Activated naive CD4-positive, alpha-beta T cell treated with anti-CD3 and anti-CD28 coated beads, Interleukin-2, amount 50 U/mL, for 72 hours (primary cell): ENCODE data around the gene CIAO3. TPM values are rescaled to one million over a fixed set of nuclear protein-coding genes. Genes with fewer than 3 reads are reported as not detected.

Source experiments
- ATAC-seq, 2 donors: fragments of 150-1000 bp; cut with Tn5 transposase; 2 replicates each; pipeline ENCODE4 v1.10.0; 2021; ENCODE audit warnings: mild to moderate bottlenecking in 2 of 2, moderate library complexity in 2 of 2
- DNase-seq, 2 donors: peaks; one replicate each; pipeline ENCODE4 v3.0.0; 2021 to 2022; ENCODE audit warnings: low spot score in 2 of 2
- H3K27ac Mint-ChIP-seq, 2 donors: one replicate each; pipeline ENCODE4 v1.8.0; 2022; ENCODE audit warnings: mild to moderate bottlenecking in 2 of 2, mixed read lengths in 2 of 2
- H3K36me3 Mint-ChIP-seq, 2 donors: one replicate each; pipeline ENCODE4 v1.8.0; 2022; ENCODE audit warnings: mixed read lengths in 2 of 2
- H3K9me3 Mint-ChIP-seq, 2 donors: one replicate each; pipeline ENCODE4 v1.8.0; 2022; ENCODE audit warnings: mixed read lengths in 2 of 2
- total RNA-seq, 2 donors: library from RNA; stranded (reverse); gene quantifications; one replicate each; pipeline ENCODE4 v1.2.3, GENCODE V29; 2022

The CIAO3 gene
- total RNA-seq, 2 donors from 2014 or later, result 41.7 to 122 TPM

DNA sequence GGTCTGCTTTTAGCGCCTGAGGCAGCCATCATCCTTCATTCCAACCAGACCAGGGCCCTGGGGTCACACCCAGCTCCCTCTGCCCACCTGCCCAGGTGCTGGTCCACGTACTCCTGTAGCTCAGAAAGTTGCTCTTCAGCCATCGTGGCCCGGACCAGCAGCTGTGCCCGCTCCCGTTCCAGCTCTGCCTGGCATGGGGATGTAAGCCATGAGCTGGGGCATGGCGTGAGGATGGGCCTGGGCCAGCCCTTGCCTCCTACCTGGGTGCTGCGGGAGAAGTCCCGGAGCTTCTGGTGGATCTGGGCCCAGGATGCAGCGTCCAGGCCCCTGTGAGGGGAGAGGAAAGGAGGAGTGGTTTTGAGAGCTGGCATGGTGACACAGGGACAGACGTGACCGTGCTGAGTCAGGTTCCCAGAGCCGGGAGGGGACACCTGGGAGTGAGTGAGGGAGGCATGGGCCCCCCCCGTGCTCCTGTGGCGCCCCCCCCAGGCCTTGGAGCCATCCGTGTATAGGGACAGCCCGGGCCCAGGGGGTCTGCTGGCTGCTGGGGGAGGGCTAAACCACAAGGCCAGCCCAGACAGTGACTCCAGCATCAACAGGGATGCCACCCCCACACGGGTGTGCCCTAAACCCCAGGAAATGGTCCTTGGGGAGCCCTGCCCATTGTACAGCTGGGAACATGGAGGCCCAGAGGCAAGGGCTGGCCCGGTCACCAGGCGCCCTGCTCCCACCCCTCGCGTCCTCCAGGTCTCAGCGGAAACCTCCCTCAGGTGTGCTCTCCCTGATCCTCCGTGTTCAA is 17.8 kb downstream of the CIAO3 start:
- DNase-seq (no peak), ATAC-seq (no peak)
- no peaks in the 10 kb centered on the region for H3K36me3 Mint-ChIP-seq
- no peaks in the 10 kb centered on the region for H3K9me3 Mint-ChIP-seq
- H3K27ac Mint-ChIP-seq, result no peak overlapping the region

GRCh38 chr16:721765-722540 is 18.8 kb downstream of the CIAO3 start:
- ATAC-seq (peak in 1 of 2 donors; percentile 1), DNase-seq (no peak)
- no peaks in the 10 kb centered on the region for H3K36me3 Mint-ChIP-seq
- no peak overlapping the region for H3K27ac Mint-ChIP-seq
- H3K9me3 Mint-ChIP-seq, result no peaks in the 10 kb centered on the region

DNA sequence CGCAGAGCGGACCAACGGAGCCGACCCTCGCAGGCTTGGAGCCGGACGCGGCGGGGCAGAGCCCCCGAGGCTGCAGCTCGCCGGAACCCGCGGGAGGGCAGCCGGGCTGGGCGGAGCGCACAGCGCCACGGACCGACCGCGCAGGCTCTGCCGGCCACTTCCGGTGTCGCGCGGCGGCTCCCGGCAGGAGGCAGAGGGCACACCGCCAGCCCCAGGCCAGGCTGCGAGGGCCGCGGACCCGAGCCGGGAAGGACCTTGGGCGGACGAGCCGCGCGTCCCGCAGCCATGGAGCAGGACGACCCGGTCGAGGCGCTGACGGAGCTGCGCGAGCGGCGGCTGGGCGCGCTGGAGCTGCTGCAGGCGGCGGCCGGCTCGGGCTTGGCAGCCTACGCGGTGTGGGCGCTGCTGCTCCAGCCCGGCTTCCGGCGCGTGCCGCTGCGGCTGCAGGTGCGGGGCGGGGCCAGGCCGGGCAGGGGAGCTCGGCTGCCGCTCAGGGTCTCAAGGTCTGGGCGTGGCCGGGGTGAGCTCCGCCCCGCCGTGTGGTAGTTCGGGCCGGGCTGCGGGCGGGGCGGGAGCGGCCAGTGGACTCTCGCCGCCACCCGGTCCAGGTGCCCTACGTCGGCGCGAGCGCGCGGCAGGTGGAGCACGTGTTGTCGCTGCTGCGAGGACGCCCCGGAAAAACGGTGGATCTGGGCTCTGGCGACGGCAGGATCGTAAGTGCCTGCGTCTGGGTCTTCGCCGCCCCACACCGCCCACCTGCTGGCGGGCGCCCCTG is 19.6 kb downstream of the CIAO3 start, which contains the start of gene ANTKMT:
TSS of gene ANTKMT (plus strand) at position 157 of the 775 bp plus-strand sequence. CDS start at position 286, 129 bp downstream.
- peak within 1 kb of the TSS; percentile 75 to 78 for H3K27ac Mint-ChIP-seq
- ATAC-seq (peak; percentile 75 to 80), DNase-seq (peak; percentile 79 to 88)
- H3K9me3 Mint-ChIP-seq, result no peaks in the 10 kb centered on the region
- H3K36me3 Mint-ChIP-seq, result no peaks in the 10 kb centered on the region

DNA sequence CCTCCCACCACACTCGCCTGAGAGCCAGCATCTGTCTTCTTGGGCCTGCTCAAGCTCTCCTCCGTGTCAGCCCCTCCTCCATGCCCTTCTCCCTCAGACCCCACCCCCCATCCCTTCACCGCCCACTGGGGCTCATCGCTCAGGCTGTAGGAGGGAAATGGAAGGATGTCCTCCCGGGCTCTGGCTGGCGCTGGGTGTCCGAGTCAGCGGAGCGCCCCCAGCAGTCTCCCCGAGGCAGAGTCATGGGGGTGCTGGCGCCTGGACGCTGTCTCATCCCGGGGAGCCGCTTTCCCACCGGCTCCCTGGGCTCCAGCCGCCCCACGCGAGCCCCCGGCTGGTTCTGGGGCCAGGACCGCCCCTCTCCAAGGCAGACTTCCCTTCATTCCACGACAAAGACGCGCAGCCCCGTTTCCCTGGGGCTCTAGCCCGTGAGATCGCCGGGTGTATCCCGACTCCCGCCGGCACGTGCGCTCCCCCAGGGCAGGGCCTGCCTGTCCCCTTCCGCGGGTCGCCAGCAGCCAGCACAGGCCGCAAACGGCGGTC is 20.3 kb downstream of the CIAO3 start:
- no peaks in the 10 kb centered on the region for H3K36me3 Mint-ChIP-seq
- H3K27ac Mint-ChIP-seq, result peak overlapping the region; percentile 75 to 78
- peak; percentile 54 to 62 for ATAC-seq
- H3K9me3 Mint-ChIP-seq, result no peaks in the 10 kb centered on the region
- DNase-seq, result peak in 1 of 2 donors; percentile 54

DNA sequence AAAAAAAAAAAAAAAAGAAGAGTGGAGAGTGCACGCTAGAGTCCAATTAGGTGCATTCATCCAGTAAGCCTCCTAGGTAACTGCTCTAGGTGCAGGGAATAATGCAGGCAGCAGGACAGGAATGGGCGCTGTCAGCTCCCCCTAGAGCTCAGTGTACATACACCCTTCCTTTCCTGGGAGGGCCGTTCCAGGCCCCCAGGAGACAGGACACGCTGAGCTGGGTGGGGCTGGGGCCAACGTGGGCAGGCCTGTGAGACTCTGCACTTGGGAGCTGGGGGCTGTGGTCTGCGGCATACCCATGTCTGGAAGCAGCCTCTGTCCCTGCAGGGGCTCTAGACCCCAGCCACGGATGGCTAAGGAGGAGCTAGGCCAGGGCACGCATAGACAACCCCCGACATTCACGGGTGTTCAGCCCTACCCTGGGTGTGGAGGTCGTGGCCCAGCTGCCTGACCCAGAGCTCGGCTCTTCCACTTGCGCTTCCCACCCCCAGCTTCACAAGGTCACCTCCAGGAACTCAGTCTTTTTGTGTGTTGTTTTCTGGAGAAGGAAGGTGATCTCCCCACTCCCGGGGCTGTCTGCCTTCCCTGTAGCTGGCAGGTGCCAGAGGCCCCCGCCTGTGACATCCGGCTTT is 20.9 kb downstream of the CIAO3 start:
- peak overlapping the region; percentile 75 to 78 for H3K27ac Mint-ChIP-seq
- peak; percentile 7 to 10 for ATAC-seq
- DNase-seq, result no peak
- no peaks in the 10 kb centered on the region for H3K36me3 Mint-ChIP-seq
- no peaks in the 10 kb centered on the region for H3K9me3 Mint-ChIP-seq

- Mint-ChIP-seq H3K9me3 (no peaks in the 10 kb centered on the region), H3K27ac (peak overlapping the region in 1 of 2 donors; percentile 38), H3K36me3 (no peaks in the 10 kb centered on the region)
- DNase-seq, result no peak
- no peak for ATAC-seq
Observed at GRCh38 chr16:718922-719321, 21.9 kb downstream of the CIAO3 start.

DNA sequence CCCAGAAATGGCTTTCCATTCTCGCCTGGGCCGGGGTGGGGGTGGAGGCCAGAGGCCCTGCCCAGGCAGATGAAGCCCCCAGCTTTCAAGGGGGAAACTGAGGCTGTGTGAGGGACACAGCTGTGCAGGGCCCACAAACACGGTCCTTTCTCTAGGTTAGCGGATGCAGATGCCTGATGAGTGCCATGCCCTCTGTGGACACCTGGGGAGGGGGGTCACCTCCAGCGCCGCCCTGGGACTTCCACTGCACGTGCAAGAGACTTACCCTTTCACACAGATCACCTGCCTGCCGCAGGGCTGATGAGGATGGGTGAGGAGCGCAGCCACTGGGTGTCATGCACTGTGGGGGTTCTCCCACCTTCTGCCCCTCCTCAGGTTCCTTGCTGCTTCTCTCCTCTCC is 22.4 kb downstream of the CIAO3 start:
- H3K36me3 Mint-ChIP-seq, result no peaks in the 10 kb centered on the region
- H3K9me3 Mint-ChIP-seq, result no peaks in the 10 kb centered on the region
- DNase-seq, result no peak
- H3K27ac Mint-ChIP-seq, result no peak overlapping the region
- no peak for ATAC-seq

DNA sequence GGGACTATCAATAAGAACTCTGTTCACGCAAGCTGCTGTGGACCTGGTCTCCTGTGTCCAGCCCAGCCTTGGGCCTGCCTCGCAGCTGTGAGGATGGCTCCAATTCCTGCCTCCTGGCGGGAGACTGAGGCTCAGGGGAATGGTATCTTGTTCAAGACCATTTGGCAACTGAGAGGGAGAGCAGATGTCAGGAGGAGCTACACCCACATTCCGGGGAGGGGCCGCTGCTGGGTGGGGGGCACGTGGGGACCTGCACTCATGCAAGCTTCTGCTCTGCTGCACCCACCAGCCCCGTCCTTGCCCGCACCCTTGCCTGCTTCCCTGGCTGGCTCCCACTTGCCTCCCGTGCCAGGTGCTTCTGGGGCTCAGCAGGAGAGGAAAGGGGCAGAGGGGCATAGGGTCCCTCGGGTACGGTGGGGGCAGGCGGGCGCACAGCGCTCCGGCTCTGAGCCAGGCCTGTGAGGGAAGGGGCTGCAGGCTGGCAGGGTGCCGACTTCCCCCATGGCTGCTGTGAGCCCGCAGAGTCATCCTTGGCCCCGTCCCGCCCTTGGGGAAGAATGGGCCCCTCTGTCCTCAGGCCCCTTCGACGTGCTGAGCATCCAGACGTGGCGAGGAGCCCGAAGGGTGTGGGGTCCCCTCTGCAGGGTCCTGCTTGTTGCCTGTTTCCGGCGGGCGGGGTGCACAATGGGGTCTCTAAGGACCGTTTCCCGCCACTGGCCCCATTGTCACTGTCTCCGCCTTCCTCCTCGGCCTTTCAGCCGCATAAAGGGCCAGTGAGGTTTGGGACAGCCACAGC is 23.1 kb downstream of the CIAO3 start:
- ATAC-seq (no peak), DNase-seq (no peak)

DNA sequence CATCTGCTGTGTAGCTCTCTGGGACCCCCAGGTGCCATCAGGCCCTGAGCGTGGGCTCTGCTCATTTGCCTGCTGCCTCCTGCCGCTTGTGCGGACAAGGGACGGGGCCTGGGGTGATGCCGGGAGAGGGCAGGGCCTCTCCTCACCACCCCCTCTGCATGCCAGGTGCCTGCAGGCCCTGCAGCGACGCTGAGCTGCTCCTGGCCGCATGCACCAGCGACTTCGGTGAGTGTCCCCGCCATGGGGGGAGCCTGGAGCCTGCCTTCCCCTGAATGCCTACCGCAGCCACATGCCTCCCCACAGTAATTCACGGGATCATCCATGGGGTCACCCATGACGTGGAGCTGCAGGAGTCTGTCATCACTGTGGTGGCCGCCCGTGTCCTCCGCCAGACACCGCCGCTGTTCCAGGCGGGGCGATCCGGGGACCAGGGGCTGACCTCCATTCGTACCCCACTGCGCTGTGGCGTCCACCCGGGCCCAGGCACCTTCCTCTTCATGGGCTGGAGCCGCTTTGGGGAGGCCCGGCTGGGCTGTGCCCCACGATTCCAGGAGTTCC is 23.9 kb downstream of the CIAO3 start:
- Mint-ChIP-seq H3K36me3 (no peaks in the 10 kb centered on the region), H3K27ac (no peak overlapping the region), H3K9me3 (no peaks in the 10 kb centered on the region)
- ATAC-seq (no peak), DNase-seq (no peak)

More for the DNA sequence above, 23.1 kb downstream of the CIAO3 start:
- H3K27ac Mint-ChIP-seq, result no peak overlapping the region
- H3K9me3 Mint-ChIP-seq, result no peaks in the 10 kb centered on the region
- no peaks in the 10 kb centered on the region for H3K36me3 Mint-ChIP-seq

DNA sequence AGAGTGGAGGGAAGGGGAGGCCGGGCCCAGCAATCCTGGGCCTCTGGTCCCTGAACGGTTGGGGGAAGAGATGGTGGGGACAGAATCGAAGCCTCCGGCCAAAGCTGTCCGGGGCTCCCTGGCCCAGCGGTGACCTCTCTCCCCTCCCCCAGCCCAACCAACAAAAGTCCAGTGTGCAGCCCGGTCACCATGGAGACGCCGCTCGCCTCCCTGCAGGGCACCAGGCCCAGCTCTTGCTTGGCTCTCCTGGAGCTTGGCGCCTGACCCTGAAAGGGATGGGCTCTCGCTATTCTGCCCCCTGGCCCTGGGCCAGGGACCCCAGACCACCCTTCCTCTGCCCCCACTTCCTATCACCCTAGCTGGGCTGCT is 24.6 kb downstream of the CIAO3 start:
- DNase-seq (no peak), ATAC-seq (no peak)
- Mint-ChIP-seq H3K27ac (no peak overlapping the region), H3K9me3 (no peaks in the 10 kb centered on the region), H3K36me3 (no peaks in the 10 kb centered on the region)

GRCh38 chr16:715477-716199 is 25.2 kb downstream of the CIAO3 start:
- Mint-ChIP-seq H3K36me3 (no peaks in the 10 kb centered on the region), H3K9me3 (no peaks in the 10 kb centered on the region), H3K27ac (no peak overlapping the region)
- ATAC-seq (peak; percentile 10 to 22), DNase-seq (no peak)

- ATAC-seq (peak; percentile 87 to 90), DNase-seq (peak; percentile 87 to 97)
- H3K36me3 Mint-ChIP-seq, result no peaks in the 10 kb centered on the region
- H3K9me3 Mint-ChIP-seq, result no peaks in the 10 kb centered on the region
- H3K27ac Mint-ChIP-seq, result no peak within 1 kb of the TSS
Observed at GRCh38 chr16:714558-715476, 26.0 kb downstream of the CIAO3 start, which contains the start of gene METRN. Gene METRN, plus strand, starts transcription at chr16:715118. Its CDS starts 172 bp downstream, at chr16:715290.

GRCh38 chr16:714079-714478 is 26.7 kb downstream of the CIAO3 start:
- ATAC-seq (no peak), DNase-seq (no peak)
- Mint-ChIP-seq H3K27ac (no peak overlapping the region), H3K36me3 (no peaks in the 10 kb centered on the region), H3K9me3 (no peaks in the 10 kb centered on the region)
